CD4-positive, alpha-beta T cell (primary cell): ENCODE data around the gene LHFPL6. TPM values are rescaled to one million over a fixed set of nuclear protein-coding genes. Genes with fewer than 3 reads are reported as not detected.

ENCODE experiments used
- ATAC-seq: fragments of 200-7000 bp; cut with Tn5 transposase; one replicate; pipeline ENCODE4 v1.10.0; 2022; ENCODE audit warnings: mild to moderate bottlenecking; ENCODE audit not compliant: poor library complexity
- CTCF ChIA-PET: fragments of 350-600 bp; sonication (Branson Sonifier 250); formaldehyde crosslinking; loops from one replicate; lab custom pipeline; 2021; ENCODE audit warnings: antibody characterized with exemption, inconsistent platforms; lab: Charles Lee
- POLR2A ChIA-PET: fragments of 350-600 bp; sonication (Branson Sonifier 250); formaldehyde crosslinking; loops from one replicate; lab custom pipeline; 2021; ENCODE audit warnings: antibody characterized with exemption, inconsistent platforms; lab: Charles Lee
- DNase-seq, 14 experiments: peaks; one replicate each; pipeline ENCODE4 v3.0.0-alpha.2; 2013 to 2020; ENCODE audit warnings: mixed read lengths in 2 of 14
- H3K27ac ChIP-seq, 2 donors: one replicate each; pipeline versions ENCODE4 v1.5.1 to v1.7.0; 2013; ENCODE audit warnings: low read length in 2 of 2, low read depth in 1 of 2, mild to moderate bottlenecking in 1 of 2
- H3K27me3 ChIP-seq, 2 experiments: 1 replicate in 1 of 2; 2 replicates in 1 of 2; pipeline versions ENCODE4 v1.6.1 to v1.7.0; 2013; ENCODE audit warnings: low read length in 2 of 2, control low read depth in 1 of 2, mild to moderate bottlenecking in 1 of 2, moderate library complexity in 1 of 2; ENCODE audit not compliant: insufficient read depth in 2 of 2, control insufficient read depth in 1 of 2
- H3K36me3 ChIP-seq: one replicate; pipeline ENCODE4 v1.6.1; 2013; ENCODE audit warnings: low read length, control low read depth; ENCODE audit not compliant: insufficient read depth
- H3K4me1 ChIP-seq: one replicate; pipeline ENCODE4 v1.6.1; 2013; ENCODE audit warnings: low read length, control low read depth; ENCODE audit not compliant: insufficient read depth
- H3K4me3 ChIP-seq: one replicate; pipeline ENCODE4 v1.5.1; 2013; ENCODE audit warnings: mild to moderate bottlenecking, low read length, moderate library complexity
- H3K9me3 ChIP-seq, 2 experiments: 1 replicate in 1 of 2; 2 replicates in 1 of 2; pipeline versions ENCODE4 v1.6.1 to v1.7.0; 2013; ENCODE audit warnings: low read length in 2 of 2, mild to moderate bottlenecking in 2 of 2, control low read depth in 1 of 2, moderate library complexity in 1 of 2; ENCODE audit not compliant: control insufficient read depth in 1 of 2, insufficient read depth in 1 of 2
- H3K27ac Mint-ChIP-seq: one replicate; pipeline ENCODE4 v1.8.0; 2020; ENCODE audit warnings: mixed read lengths
- H3K27me3 Mint-ChIP-seq: one replicate; pipeline ENCODE4 v1.8.0; 2021; ENCODE audit warnings: mixed read lengths
- H3K36me3 Mint-ChIP-seq: one replicate; pipeline ENCODE4 v1.8.0; 2021; ENCODE audit warnings: low read depth, mixed read lengths
- H3K4me1 Mint-ChIP-seq: one replicate; pipeline ENCODE4 v1.8.0; 2021; ENCODE audit warnings: low read depth, mixed read lengths
- H3K4me3 Mint-ChIP-seq: one replicate; pipeline ENCODE4 v1.8.0; 2020; ENCODE audit warnings: mild to moderate bottlenecking, mixed read lengths
- H3K9me3 Mint-ChIP-seq: one replicate; pipeline ENCODE4 v1.8.0; 2020; ENCODE audit warnings: mixed read lengths
- CTCF ChIP-seq: fragments of 200-600 bp; IDR thresholded peaks from one replicate; pipeline ENCODE4 v1.8.0; 2022; ENCODE audit warnings: antibody characterized with exemption, mild to moderate bottlenecking
- intact Hi-C, 2 experiments: fragments of 100-400 bp; cut with DNase I in 1 of 2; cut with micrococcal nuclease in 1 of 2; formaldehyde crosslinking; loops; one replicate each; pipeline versions ENCODE4 v1.15.1 to v1.9.0; 2023 to 2025; cut with DNase I, micrococcal nuclease
- total RNA-seq, 174 experiments: library from RNA in 2 of 174; stranded (reverse) in 2 of 174; gene quantifications; one replicate each; pipeline ENCODE4 v1.2.3 and lab custom pipeline; 2021 to 2026

The LHFPL6 gene
- total RNA-seq, 2 experiments from 2014 or later = not detected

GRCh38 chr13:39550931-39551330, 52.1 kb downstream of the LHFPL6 start:
- POLR2A ChIA-PET = no interaction called here
- Mint-ChIP-seq H3K4me1 (no peaks in the 10 kb centered on the region), H3K27me3 (peaks cover 35% of the 10 kb centered on the region)

GRCh38 chr13:39547108-39547507, 55.9 kb downstream of the LHFPL6 start:
- peaks cover 46% of the 10 kb centered on the region for H3K27me3 Mint-ChIP-seq
- H3K4me1 Mint-ChIP-seq = no peaks in the 10 kb centered on the region
- H3K27ac ChIP-seq = no peak overlapping the region
- no peaks in the 10 kb centered on the region for H3K9me3 Mint-ChIP-seq
- ATAC-seq (no peak), DNase-seq (no peak)
- H3K27me3 ChIP-seq = peaks cover 6% of the 10 kb centered on the region in 2 experiments
- H3K9me3 ChIP-seq = no peaks in the 10 kb centered on the region
- H3K4me3 ChIP-seq = no peak overlapping the region
- H3K36me3 Mint-ChIP-seq = no peaks in the 10 kb centered on the region
- no peaks in the 10 kb centered on the region for H3K36me3 ChIP-seq
- H3K4me1 ChIP-seq = no peaks in the 10 kb centered on the region
- TF ChIP-seq CTCF = no peak
- H3K27ac Mint-ChIP-seq = no peak overlapping the region
- POLR2A ChIA-PET = interaction anchor here (0.7 kb wide), 1 partner anchor 10 kb away, joined by 3 read pairs; no protein-coding TSS in a partner anchor
- CTCF ChIA-PET = no interaction called here
- H3K4me3 Mint-ChIP-seq = no peak overlapping the region
- intact Hi-C loops = no loop called here

More at GRCh38 chr13:39550931-39551330, 52.1 kb downstream of the LHFPL6 start:
- Mint-ChIP-seq H3K36me3 (no peaks in the 10 kb centered on the region), H3K9me3 (no peaks in the 10 kb centered on the region), H3K27ac (no peak overlapping the region), H3K4me3 (no peak overlapping the region)
- no peak overlapping the region for H3K27ac ChIP-seq
- H3K9me3 ChIP-seq = no peaks in the 10 kb centered on the region
- intact Hi-C loops = no loop called here
- CTCF ChIA-PET = no interaction called here
- H3K4me1 ChIP-seq = no peaks in the 10 kb centered on the region
- no peak for TF ChIP-seq CTCF
- peaks cover 3 to 6% of the 10 kb centered on the region in 2 experiments for H3K27me3 ChIP-seq
- no peak for DNase-seq
- no peaks in the 10 kb centered on the region for H3K36me3 ChIP-seq
- H3K4me3 ChIP-seq = no peak overlapping the region
- ATAC-seq = no peak

GRCh38 chr13:39542361-39542760, 60.6 kb downstream of the LHFPL6 start:
- Histone ChIP-seq H3K36me3 (no peaks in the 10 kb centered on the region), H3K4me1 (no peaks in the 10 kb centered on the region), H3K27ac (no peak overlapping the region), H3K4me3 (no peak overlapping the region), H3K9me3 (no peaks in the 10 kb centered on the region), H3K27me3 (peaks cover 0 to 3% of the 10 kb centered on the region in 2 experiments)
- H3K4me3 Mint-ChIP-seq = no peak overlapping the region
- no peaks in the 10 kb centered on the region for H3K4me1 Mint-ChIP-seq
- H3K27me3 Mint-ChIP-seq = peaks cover 38% of the 10 kb centered on the region
- H3K9me3 Mint-ChIP-seq = no peaks in the 10 kb centered on the region
- no peak for TF ChIP-seq CTCF
- CTCF ChIA-PET = no interaction called here
- intact Hi-C loops = no loop called here
- H3K27ac Mint-ChIP-seq = no peak overlapping the region
- ATAC-seq (no peak), DNase-seq (no peak)
- POLR2A ChIA-PET = no interaction called here
- H3K36me3 Mint-ChIP-seq = no peaks in the 10 kb centered on the region
